K562 (cell line): ENCODE measurements around the gene C2. TPM values are rescaled to one million over a fixed set of nuclear protein-coding genes. Genes with fewer than 3 reads are reported as not detected.

Source experiments
- ARHGAP35 ChIP-seq: fragments of 450-650 bp; IDR thresholded peaks from 2 replicates; pipeline ENCODE4 v1.6.1; 2018; ENCODE audit not compliant: partially characterized antibody
- ATF7 ChIP-seq: fragments of 450-650 bp; IDR thresholded peaks from 2 replicates; pipeline ENCODE4 v1.7.1; 2014; ENCODE audit warnings: mild to moderate bottlenecking, moderate library complexity
- CREM ChIP-seq: IDR thresholded peaks from 2 replicates; pipeline ENCODE4 v1.6.1; 2014; ENCODE audit warnings: antibody characterized with exemption, low read depth
- EGR1 ChIP-seq: fragments of 450-650 bp; conservative IDR thresholded peaks from 2 replicates; pipeline ENCODE4 v1.6.1; 2017; ENCODE audit warnings: mild to moderate bottlenecking
- FIP1L1 ChIP-seq: fragments of 200-400 bp; formaldehyde crosslinking; IDR thresholded peaks from 2 replicates; pipeline ENCODE4 v1.6.1; 2018; ENCODE audit warnings: mild to moderate bottlenecking, low read depth, low read length; ENCODE audit not compliant: poor library complexity, severe bottlenecking
- FOXM1 ChIP-seq, 2 experiments: fragments of 450-650 bp in 1 of 2; sonication (generic) in 1 of 2; formaldehyde crosslinking in 1 of 2; IDR thresholded peaks; 2 replicates each; pipeline versions ENCODE4 v1.6.1 to v1.9.0; 2017 to 2022; ENCODE audit warnings: low read depth in 2 of 2, mild to moderate bottlenecking in 2 of 2, missing genetic modification reagents in 1 of 2, moderate library complexity in 1 of 2
- GABPB1 ChIP-seq: sonication (generic); formaldehyde crosslinking; IDR thresholded peaks from 2 replicates; pipeline ENCODE4 v1.8.0; 2022; ENCODE audit warnings: mild to moderate bottlenecking, missing genetic modification reagents
- GATAD2B ChIP-seq: fragments of 450-650 bp; IDR thresholded peaks from 2 replicates; pipeline ENCODE4 v1.6.1; 2017; ENCODE audit warnings: mild to moderate bottlenecking, borderline replicate concordance
- ILF3 ChIP-seq: fragments of 450-650 bp; IDR thresholded peaks from 2 replicates; pipeline ENCODE4 v1.6.1; 2018; ENCODE audit warnings: antibody characterized with exemption, mild to moderate bottlenecking, moderate library complexity, borderline replicate concordance
- NR1H2 ChIP-seq: sonication (generic); formaldehyde crosslinking; IDR thresholded peaks from 2 replicates; pipeline ENCODE4 v1.4.0; 2020; ENCODE audit warnings: mild to moderate bottlenecking, missing genetic modification reagents
- PHTF2 ChIP-seq: fragments of 250-450 bp; sonication (Bioruptor Pico); IDR thresholded peaks from 2 replicates; pipeline ENCODE4 v1.5.0; 2021; ENCODE audit warnings: mild to moderate bottlenecking
- POLR2H ChIP-seq: IDR thresholded peaks from 2 replicates; pipeline ENCODE4 v1.6.1; 2016; ENCODE audit warnings: missing genetic modification characterization, low read depth, mild to moderate bottlenecking, control low read depth, missing compliant biosample characterization, moderate library complexity
- RBM17 ChIP-seq: fragments of 200-400 bp; formaldehyde crosslinking; IDR thresholded peaks from 2 replicates; pipeline ENCODE4 v1.6.1; 2017; ENCODE audit warnings: low read depth, mild to moderate bottlenecking, low read length, borderline replicate concordance
- SP2 ChIP-seq: IDR thresholded peaks from 2 replicates; pipeline ENCODE4 v1.6.1; 2011; ENCODE audit warnings: mild to moderate bottlenecking, low read depth, low read length, moderate library complexity; ENCODE audit not compliant: poor library complexity, severe bottlenecking; ENCODE audit errors: extremely low read depth
- STAT5A ChIP-seq: IDR thresholded peaks from 2 replicates; pipeline ENCODE4 v1.6.1; 2012; ENCODE audit warnings: low read length, inconsistent platforms, borderline replicate concordance
- TARDBP ChIP-seq: fragments of 450-650 bp; IDR thresholded peaks from 2 replicates; pipeline ENCODE4 v1.6.1; 2016
- YBX1 ChIP-seq: fragments of 450-650 bp; IDR thresholded peaks from 2 replicates; pipeline ENCODE4 v1.7.1; 2016; ENCODE audit warnings: mild to moderate bottlenecking
- YY1 ChIP-seq, 3 experiments: IDR thresholded peaks; 2 replicates each; pipeline ENCODE4 v1.6.1; 2011; ENCODE audit warnings: low read length in 2 of 3, mild to moderate bottlenecking in 2 of 3, moderate library complexity in 2 of 3, borderline replicate concordance in 1 of 3, control low read depth in 1 of 3, low read depth in 1 of 3; ENCODE audit not compliant: insufficient read depth in 3 of 3, insufficient replicate concordance in 2 of 3, control insufficient read depth in 1 of 3, insufficient read length in 1 of 3; ENCODE audit errors: extremely low read depth in 1 of 3
- ZC3H11A ChIP-seq: IDR thresholded peaks from 2 replicates; pipeline ENCODE4 v1.6.1; 2012; ENCODE audit warnings: low read depth, low read length, improper control_type of control experiment
- ZNF3 ChIP-seq: fragments of 250-450 bp; sonication (Bioruptor Pico); IDR thresholded peaks from 2 replicates; pipeline ENCODE4 v1.5.0; 2021; ENCODE audit warnings: mild to moderate bottlenecking, moderate library complexity
- polyA plus RNA-seq, 8 experiments: library from polyadenylated mRNA; depleted of rRNA in 4 of 8; stranded (reverse) in 5 of 8; unstranded in 3 of 8; fragments of >200 nt; fragmentation: Nextera tagmentation in 2 of 8; fragmentation: Illumina TruSeq in 1 of 8; extraction: Ambion mirVana in 2 of 8; extraction: Trizol in 1 of 8; gene quantifications; 2 replicates each; pipeline versions ENCODE4 v1.2.1 to v1.2.3, GENCODE V29; 2011 to 2014; ENCODE audit warnings: inconsistent platforms in 1 of 8, missing spikeins in 1 of 8
- total RNA-seq, 7 experiments: library from RNA; depleted of rRNA in 6 of 7; stranded (reverse); fragments of >200 nt in 6 of 7; fragmentation: Illumina TruSeq in 2 of 7; extraction: Trizol in 2 of 7; gene quantifications; 2 replicates each; pipeline versions ENCODE4 v1.2.1 to v1.2.3, GENCODE V29; 2011 to 2021; ENCODE audit warnings: low replicate concordance in 1 of 7
- TF ChIP-seq, protein P1 (sequence below): fragments of 250-450 bp; sonication (Bioruptor Pico); IDR thresholded peaks from 2 replicates; pipeline ENCODE4 v1.8.0; 2022; ENCODE audit warnings: moderate library complexity, mild to moderate bottlenecking, inconsistent platforms
- TF ChIP-seq, protein P2 (sequence below), 3 experiments: fragments of 200-800 bp in 1 of 3; sonication (Bioruptor generic) in 1 of 3; sonication (generic) in 1 of 3; formaldehyde crosslinking in 1 of 3; IDR thresholded peaks; 2 replicates each; pipeline versions ENCODE4 v1.6.1 to v1.8.0; 2016 to 2022; ENCODE audit warnings: mild to moderate bottlenecking in 2 of 3, missing compliant biosample characterization in 2 of 3, missing genetic modification characterization in 2 of 3, missing genetic modification reagents in 1 of 3
- TF ChIP-seq, protein P3 (sequence below): sonication (generic); formaldehyde crosslinking; IDR thresholded peaks from 2 replicates; pipeline ENCODE4 v1.8.0; 2022; ENCODE audit warnings: missing genetic modification reagents, mild to moderate bottlenecking, moderate library complexity, borderline replicate concordance

The C2 gene
- total and polyA plus RNA-seq, 9 of the 15 experiments (the other 6 are each of a cell fraction or from before 2014, with no cell fraction given), result 0.05 to 1.1 (median 0.39) TPM; not detected in 1

DNA sequence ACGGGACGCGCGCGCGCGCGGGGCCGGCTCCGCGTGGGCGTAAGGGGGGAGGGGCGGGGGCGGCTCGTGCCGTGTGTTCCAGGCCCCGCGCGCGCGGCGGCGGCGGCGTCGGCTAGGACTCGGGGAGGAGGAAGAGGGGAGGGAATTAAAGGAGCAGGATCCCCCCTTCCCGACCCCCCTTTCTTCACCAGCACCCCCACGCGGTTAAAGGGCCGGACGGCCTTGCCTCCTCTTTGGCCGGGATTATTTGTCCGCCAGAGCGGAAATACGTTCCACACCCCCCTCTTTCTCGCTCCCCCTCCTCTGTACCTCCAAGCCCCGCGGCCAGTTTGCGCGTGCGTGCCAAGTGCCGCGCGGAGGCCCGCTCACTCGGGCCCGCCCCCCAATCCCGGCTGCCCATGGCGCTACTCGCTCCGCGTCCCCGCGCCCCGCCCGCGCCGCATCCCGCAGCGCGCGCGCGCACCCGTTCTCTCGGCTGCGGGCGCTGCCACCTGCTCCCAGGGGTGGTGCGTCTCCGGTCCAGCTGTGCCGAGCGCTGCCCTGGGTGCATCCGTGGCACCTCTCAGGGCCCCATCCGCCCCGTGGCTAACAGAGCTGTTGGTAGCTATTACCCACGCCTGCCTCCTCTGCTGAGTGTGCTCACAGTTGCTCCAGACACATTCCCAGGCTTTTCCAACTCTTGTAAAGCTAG is 25.4 kb upstream of the C2 start, which contains the start of gene ZBTB12 (continued):
- TF ChIP-seq, protein P1, sequence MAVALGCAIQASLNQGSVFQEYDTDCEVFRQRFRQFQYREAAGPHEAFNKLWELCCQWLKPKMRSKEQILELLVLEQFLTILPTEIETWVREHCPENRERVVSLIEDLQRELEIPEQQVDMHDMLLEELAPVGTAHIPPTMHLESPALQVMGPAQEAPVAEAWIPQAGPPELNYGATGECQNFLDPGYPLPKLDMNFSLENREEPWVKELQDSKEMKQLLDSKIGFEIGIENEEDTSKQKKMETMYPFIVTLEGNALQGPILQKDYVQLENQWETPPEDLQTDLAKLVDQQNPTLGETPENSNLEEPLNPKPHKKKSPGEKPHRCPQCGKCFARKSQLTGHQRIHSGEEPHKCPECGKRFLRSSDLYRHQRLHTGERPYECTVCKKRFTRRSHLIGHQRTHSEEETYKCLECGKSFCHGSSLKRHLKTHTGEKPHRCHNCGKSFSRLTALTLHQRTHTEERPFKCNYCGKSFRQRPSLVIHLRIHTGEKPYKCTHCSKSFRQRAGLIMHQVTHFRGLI (CRISPR knock-in tag), result no peak
- TF ChIP-seq PHTF2 (CRISPR knock-in tag) (0 out of 2 replicates have a peak, but pooled peaks have one; percentile 2), RBM17 (no peak), FIP1L1 (peak; percentile 94), FOXM1 (IDR thresholded peaks at IDR 0.05; ENCODE audit: low read depth) (peak; percentile 33; the same call in 1 of the 2 replicates), FOXM1 (CRISPR knock-in tag; IDR thresholded peaks at IDR 0.05; ENCODE audit: low read depth) (peak; percentile 89), ARHGAP35 (no peak), ILF3 (0 out of 2 replicates have a peak, but pooled peaks have one; percentile 44), CREM (0 out of 2 replicates have a peak, but pooled peaks have one; percentile 29), GABPB1 (CRISPR knock-in tag) (peak; percentile 21; the same call in 1 of the 2 replicates), SP2 (no peak), EGR1 (peak; percentile 83), ZC3H11A (no peak; the same call in 1 of the 2 replicates), YBX1 (no peak), TARDBP (peak; percentile 76; the same call in 1 of the 2 replicates), GATAD2B (no peak; the same call in 1 of the 2 replicates), STAT5A (peak; percentile 20; the same call in 1 of the 2 replicates), ATF7 (peak; percentile 77), ZNF3 (CRISPR knock-in tag) (no peak), NR1H2 (CRISPR knock-in tag) (peak; percentile 85; the same call in 1 of the 2 replicates), POLR2H (tag) (peak; percentile 67), YY1 (IDR thresholded peaks at IDR 0.05; ENCODE audit: borderline replicate concordance in 1 of 3, control insufficient read depth in 1 of 3, extremely low read depth in 1 of 3, insufficient read depth in 3 of 3, insufficient read length in 1 of 3, insufficient replicate concordance in 2 of 3, low read depth in 1 of 3, low read length in 2 of 3) (peak in 2 of 3 experiments; percentile 32 to 59)
- TF ChIP-seq, protein P2, sequence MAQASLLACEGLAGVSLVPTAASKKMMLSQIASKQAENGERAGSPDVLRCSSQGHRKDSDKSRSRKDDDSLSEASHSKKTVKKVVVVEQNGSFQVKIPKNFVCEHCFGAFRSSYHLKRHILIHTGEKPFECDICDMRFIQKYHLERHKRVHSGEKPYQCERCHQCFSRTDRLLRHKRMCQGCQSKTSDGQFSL (CRISPR knock-in tag; IDR thresholded peaks at IDR 0.05), result peak; percentile 96
- TF ChIP-seq, protein P2 (tag; IDR thresholded peaks at IDR 0.05), result peak in 1 of 2 experiments; percentile 98; a peak in 2 of 4 replicates
- TF ChIP-seq, protein P3, sequence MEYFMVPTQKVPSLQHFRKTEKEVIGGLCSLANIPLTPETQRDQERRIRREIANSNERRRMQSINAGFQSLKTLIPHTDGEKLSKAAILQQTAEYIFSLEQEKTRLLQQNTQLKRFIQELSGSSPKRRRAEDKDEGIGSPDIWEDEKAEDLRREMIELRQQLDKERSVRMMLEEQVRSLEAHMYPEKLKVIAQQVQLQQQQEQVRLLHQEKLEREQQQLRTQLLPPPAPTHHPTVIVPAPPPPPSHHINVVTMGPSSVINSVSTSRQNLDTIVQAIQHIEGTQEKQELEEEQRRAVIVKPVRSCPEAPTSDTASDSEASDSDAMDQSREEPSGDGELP, result peak; percentile 54; the same call in 1 of the 2 replicates
